Parathyroid adenoma (tissue), 2 donors: ENCODE results near the gene SCARB1.

Experiments used
- H2AFZ ChIP-seq: fragments of 300-600 bp; sonication (generic); one replicate; pipeline ENCODE4 v1.7.0; 2017; ENCODE audit warnings: antibody characterized with exemption, mild to moderate bottlenecking
- H3K27ac ChIP-seq: fragments of 300-600 bp; sonication (generic); one replicate; pipeline ENCODE4 v1.7.0; 2017
- H3K27me3 ChIP-seq: fragments of 300-600 bp; sonication (generic); one replicate; pipeline ENCODE4 v1.7.0; 2017; ENCODE audit warnings: low read length; ENCODE audit not compliant: control insufficient read depth, insufficient read depth
- H3K36me3 ChIP-seq: fragments of 300-600 bp; sonication (generic); one replicate; pipeline ENCODE4 v1.7.0; 2017; ENCODE audit warnings: low read length; ENCODE audit not compliant: control insufficient read depth, insufficient read depth
- H3K4me1 ChIP-seq: fragments of 300-600 bp; sonication (generic); one replicate; pipeline ENCODE4 v1.7.0; 2017; ENCODE audit warnings: control low read depth
- H3K4me2 ChIP-seq: fragments of 300-600 bp; sonication (generic); one replicate; pipeline ENCODE4 v1.7.0; 2017; ENCODE audit warnings: low read length
- H3K4me3 ChIP-seq: fragments of 300-600 bp; sonication (generic); one replicate; pipeline ENCODE4 v1.7.0; 2017; ENCODE audit warnings: low read depth, low read length
- H3K79me2 ChIP-seq: fragments of 300-600 bp; sonication (generic); one replicate; pipeline ENCODE4 v1.7.0; 2017; ENCODE audit warnings: control low read depth
- H3K9ac ChIP-seq: fragments of 300-600 bp; sonication (generic); one replicate; pipeline ENCODE4 v1.7.0; 2017; ENCODE audit warnings: mild to moderate bottlenecking
- H3K9me3 ChIP-seq: fragments of 300-600 bp; sonication (generic); one replicate; pipeline ENCODE4 v1.7.0; 2017; ENCODE audit warnings: low read length; ENCODE audit not compliant: control insufficient read depth
- CTCF ChIP-seq: fragments of 300-600 bp; sonication (generic); IDR thresholded peaks from one replicate; pipeline ENCODE4 v1.7.0; 2017; ENCODE audit warnings: antibody characterized with exemption, mild to moderate bottlenecking
- donor health status: primary hyperparathyroidism.

SCARB1 gene

DNA sequence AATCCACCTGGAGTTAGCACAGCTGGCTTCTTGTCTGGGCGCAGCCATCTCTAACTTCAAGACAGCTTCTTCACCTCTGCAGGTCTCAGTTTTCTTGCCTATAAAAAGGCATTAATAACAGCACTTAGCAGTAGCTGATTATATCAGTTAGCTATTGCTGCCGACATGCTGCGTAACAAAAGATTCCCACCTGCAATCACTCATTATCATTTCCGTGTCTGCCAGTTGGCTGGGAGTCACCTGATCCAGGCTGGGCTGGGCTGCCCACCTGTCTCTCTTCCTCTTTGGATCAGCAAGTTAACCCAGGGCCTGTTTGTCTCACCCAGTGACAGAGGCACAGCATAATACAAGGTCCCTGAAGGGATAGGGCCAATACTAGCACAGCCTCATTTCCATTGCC lies 109.7 kb downstream of the SCARB1 start:
- Histone ChIP-seq H3K9ac (no peak overlapping the region), H3K27ac (no peak overlapping the region), H2AFZ (no peak overlapping the region), H3K4me2 (no peak overlapping the region), H3K4me1 (peaks cover 6% of the 10 kb centered on the region), H3K79me2 (no peaks in the 10 kb centered on the region), H3K36me3 (no peaks in the 10 kb centered on the region), H3K9me3 (no peaks in the 10 kb centered on the region), H3K27me3 (no peaks in the 10 kb centered on the region), H3K4me3 (no peak overlapping the region)
- TF ChIP-seq CTCF = no peak

DNA sequence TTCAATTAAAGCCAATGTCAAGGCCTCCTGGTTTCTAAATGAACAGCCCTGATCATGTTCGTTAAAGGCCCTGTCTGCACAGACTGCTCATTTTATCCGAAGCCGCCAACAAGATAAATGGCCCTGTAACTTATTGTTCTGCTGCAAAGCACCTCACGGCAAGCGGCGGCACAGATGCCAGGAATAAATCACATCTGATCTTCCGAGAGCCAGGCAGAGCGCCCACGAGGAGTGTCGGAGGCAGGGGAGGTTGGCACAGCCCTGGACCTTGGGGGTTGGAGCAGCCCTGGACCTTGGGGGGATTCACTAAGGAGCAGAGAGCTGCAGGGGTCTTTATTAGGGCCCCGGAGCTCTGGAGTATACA lies 110.5 kb downstream of the SCARB1 start:
- no peak for TF ChIP-seq CTCF
- H2AFZ ChIP-seq = no peak overlapping the region
- no peaks in the 10 kb centered on the region for H3K27me3 ChIP-seq
- H3K4me2 ChIP-seq = no peak overlapping the region
- H3K9ac ChIP-seq = no peak overlapping the region
- H3K79me2 ChIP-seq = no peaks in the 10 kb centered on the region
- H3K4me1 ChIP-seq = peaks cover 2% of the 10 kb centered on the region
- no peak overlapping the region for H3K27ac ChIP-seq
- no peaks in the 10 kb centered on the region for H3K9me3 ChIP-seq
- no peaks in the 10 kb centered on the region for H3K36me3 ChIP-seq
- no peak overlapping the region for H3K4me3 ChIP-seq

DNA sequence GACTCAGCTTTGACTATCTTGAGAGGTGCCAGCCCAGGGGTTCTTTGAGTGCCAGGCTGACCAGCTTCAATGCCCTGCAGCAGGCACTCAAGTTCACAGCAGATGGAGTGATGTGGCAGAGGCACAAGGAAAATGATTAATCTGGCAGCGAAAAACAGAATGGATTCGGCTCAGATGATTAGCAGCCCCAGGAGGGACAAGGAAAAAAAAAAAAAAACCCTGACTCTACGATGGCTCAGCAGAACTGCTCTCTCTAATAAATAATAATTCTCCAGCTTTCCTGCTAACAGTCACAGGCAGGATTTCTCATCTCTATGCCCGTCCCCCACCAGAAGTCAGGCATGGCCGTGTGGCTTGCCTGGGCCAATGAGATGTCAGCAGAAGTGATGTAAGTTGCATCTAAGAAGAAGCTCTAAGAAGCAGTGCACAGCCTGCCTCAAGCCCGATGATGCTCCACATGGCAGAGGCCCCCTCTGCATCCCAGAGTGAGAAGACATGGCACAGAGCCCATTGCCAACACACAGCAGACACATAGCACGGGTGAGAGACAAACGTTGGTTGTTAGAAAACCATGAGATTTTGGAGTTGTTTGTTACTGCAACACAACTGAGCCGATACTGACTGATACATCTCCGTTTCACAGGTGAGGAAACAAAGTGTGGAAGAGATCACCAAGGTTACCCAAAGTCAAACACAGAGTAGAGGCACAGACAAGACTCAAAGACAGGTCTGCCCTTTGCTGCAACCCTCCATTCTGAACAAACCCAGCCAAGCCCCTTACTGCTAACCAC lies 111.0 kb downstream of the SCARB1 start:
- no peak for TF ChIP-seq CTCF
- H3K4me2 ChIP-seq = no peak overlapping the region
- H2AFZ ChIP-seq = no peak overlapping the region
- no peak overlapping the region for H3K4me3 ChIP-seq
- no peak overlapping the region for H3K9ac ChIP-seq
- no peaks in the 10 kb centered on the region for H3K9me3 ChIP-seq
- no peak overlapping the region for H3K27ac ChIP-seq
- H3K27me3 ChIP-seq = no peaks in the 10 kb centered on the region
- no peaks in the 10 kb centered on the region for H3K79me2 ChIP-seq
- no peaks in the 10 kb centered on the region for H3K36me3 ChIP-seq
- no peaks in the 10 kb centered on the region for H3K4me1 ChIP-seq

DNA sequence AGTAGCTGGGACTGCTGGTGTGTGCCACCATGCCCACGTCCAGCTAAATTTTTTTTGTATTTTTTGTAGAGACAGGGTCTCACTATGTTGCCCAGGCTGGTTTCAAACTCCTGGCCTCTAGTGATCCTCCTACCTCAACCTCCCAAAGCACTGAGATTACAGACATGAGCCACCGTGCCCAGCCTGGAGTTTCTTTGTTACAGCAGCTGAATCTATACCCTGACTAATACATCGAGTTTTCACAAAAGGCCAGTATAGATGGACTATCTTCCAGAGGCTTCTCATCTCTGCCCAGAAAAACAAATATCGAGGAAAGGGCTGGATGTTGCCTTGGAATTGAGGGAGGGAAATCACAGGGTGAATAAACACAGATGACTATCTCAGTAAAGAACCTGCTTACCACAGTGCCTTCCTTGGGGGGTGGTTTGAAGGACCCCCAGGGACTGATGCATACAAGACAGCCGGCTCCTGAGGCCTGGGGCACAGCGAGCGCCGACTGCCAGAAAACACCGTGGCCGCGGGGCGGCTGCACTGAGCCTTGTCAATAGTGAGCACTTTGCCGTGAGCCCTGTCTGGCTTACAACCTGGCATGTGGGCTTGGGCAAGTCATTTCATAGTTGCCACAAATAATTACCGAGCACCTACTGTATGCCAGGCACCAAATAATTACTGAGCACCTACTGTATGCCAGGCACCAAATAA lies 111.9 kb downstream of the SCARB1 start:
- H3K4me3 ChIP-seq = no peak overlapping the region
- no peaks in the 10 kb centered on the region for H3K27me3 ChIP-seq
- H3K9ac ChIP-seq = no peak overlapping the region
- no peak for TF ChIP-seq CTCF
- H3K9me3 ChIP-seq = no peaks in the 10 kb centered on the region
- H3K79me2 ChIP-seq = no peaks in the 10 kb centered on the region
- no peak overlapping the region for H2AFZ ChIP-seq
- no peaks in the 10 kb centered on the region for H3K36me3 ChIP-seq
- H3K4me1 ChIP-seq = no peaks in the 10 kb centered on the region
- no peak overlapping the region for H3K4me2 ChIP-seq
- no peak overlapping the region for H3K27ac ChIP-seq
